Breast epithelium (tissue), 4 donors: ENCODE measurements around the gene SIDT2. TPM values are rescaled to one million over a fixed set of nuclear protein-coding genes. Genes with fewer than 3 reads are reported as not detected.

Experiments used
- DNase-seq, 2 donors: peaks; one replicate each; pipeline ENCODE4 v3.0.0-alpha.2; 2019; ENCODE audit warnings: low spot score in 2 of 2
- H3K27ac ChIP-seq, 2 donors: fragments of 200-600 bp; sonication (generic) in 1 of 2; one replicate each; pipeline ENCODE4 v1.5.1; 2016 to 2019; ENCODE audit warnings: mild to moderate bottlenecking in 1 of 2
- H3K27me3 ChIP-seq, 2 donors: fragments of 200-600 bp; sonication (generic) in 1 of 2; one replicate each; pipeline versions ENCODE4 v1.5.1 to v1.6.0; 2017 to 2019; ENCODE audit warnings: control low read depth in 1 of 2, mild to moderate bottlenecking in 1 of 2
- H3K36me3 ChIP-seq: fragments of 200-600 bp; one replicate; pipeline ENCODE4 v1.5.1; 2019
- H3K4me1 ChIP-seq, 2 donors: fragments of 200-600 bp; sonication (generic); one replicate each; pipeline ENCODE4 v1.5.1; 2016 to 2019; ENCODE audit warnings: control low read depth in 1 of 2
- H3K4me3 ChIP-seq, 3 donors: fragments of 200-600 bp; sonication (generic); 1 replicate in 2 of 3; 2 replicates in 1 of 3; pipeline ENCODE4 v1.5.1; 2016 to 2019; ENCODE audit warnings: mild to moderate bottlenecking in 3 of 3, moderate library complexity in 2 of 3
- H3K9me3 ChIP-seq, 2 donors: fragments of 200-600 bp; sonication (generic) in 1 of 2; one replicate each; pipeline ENCODE4 v1.5.1; 2016 to 2019; ENCODE audit warnings: control low read depth in 1 of 2
- POLR2A ChIP-seq: fragments of 450-650 bp; IDR thresholded peaks from one replicate; pipeline ENCODE4 v1.6.1; 2016; ENCODE audit warnings: antibody characterized with exemption, mild to moderate bottlenecking, moderate library complexity
- POLR2AphosphoS5 ChIP-seq, 3 donors: sonication (generic); formaldehyde crosslinking; IDR thresholded peaks; one replicate each; pipeline ENCODE4 v1.6.1; 2017; ENCODE audit warnings: antibody characterized with exemption in 3 of 3
- intact Hi-C: fragments of 100-400 bp; cut with DNase I; formaldehyde crosslinking; loops from one replicate; pipeline ENCODE4 v1.15.1; 2023; ENCODE audit warnings: low total_unique reads
- total RNA-seq, 3 donors: library from RNA; depleted of rRNA; stranded (reverse); fragments of >200 nt; gene quantifications; one replicate each; pipeline ENCODE4 v1.1.0, GENCODE V29; 2016
- TF ChIP-seq, protein P1 (sequence below), 3 donors: fragments of 450-650 bp; IDR thresholded peaks; one replicate each; pipeline ENCODE4 v1.5.1; 2016 to 2017; ENCODE audit warnings: antibody characterized with exemption in 3 of 3, mild to moderate bottlenecking in 3 of 3, moderate library complexity in 3 of 3

SIDT2 gene
- total RNA-seq, 3 donors from 2014 or later = 45.2 to 86.7 (median 49.5) TPM

DNA sequence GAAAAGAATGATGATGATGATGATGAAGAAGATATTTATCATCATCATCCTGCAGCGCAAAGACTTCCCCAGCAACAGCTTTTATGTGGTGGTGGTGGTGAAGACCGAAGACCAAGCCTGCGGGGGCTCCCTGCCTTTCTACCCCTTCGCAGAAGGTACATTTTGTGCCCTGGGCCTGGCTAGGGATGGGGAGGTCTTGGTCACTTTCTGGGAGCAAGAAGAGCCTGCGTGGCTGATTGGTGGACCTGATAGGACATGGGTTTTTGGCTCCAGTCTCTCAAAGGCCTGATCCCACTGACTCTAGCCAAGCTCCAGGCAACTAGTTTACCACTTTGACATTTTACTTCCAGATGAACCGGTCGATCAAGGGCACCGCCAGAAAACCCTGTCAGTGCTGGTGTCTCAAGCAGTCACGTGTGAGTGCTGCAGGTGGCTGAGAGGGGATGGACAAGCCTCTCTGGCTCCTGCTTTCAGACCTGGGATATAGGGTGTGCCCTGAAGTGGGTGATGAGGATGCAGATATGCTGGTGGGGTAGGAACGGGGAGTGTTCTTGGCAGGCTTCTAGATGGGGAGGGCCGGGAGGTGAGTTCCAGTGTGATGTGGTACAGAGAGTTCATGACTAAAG lies 5.3 kb downstream of the SIDT2 start:
- Histone ChIP-seq H3K4me1 (peaks cover 0 to 4% of the 10 kb centered on the region in 2 donors), H3K36me3 (no peaks in the 10 kb centered on the region), H3K27ac (no peak overlapping the region), H3K4me3 (no peak overlapping the region), H3K27me3 (no peaks in the 10 kb centered on the region), H3K9me3 (no peaks in the 10 kb centered on the region)
- intact Hi-C loops = no loop called here
- DNase-seq = peak; percentile 55 to 60
- TF ChIP-seq POLR2A (no peak), POLR2AphosphoS5 (IDR thresholded peaks at IDR 0.05) (no peak)
- TF ChIP-seq, protein P1, sequence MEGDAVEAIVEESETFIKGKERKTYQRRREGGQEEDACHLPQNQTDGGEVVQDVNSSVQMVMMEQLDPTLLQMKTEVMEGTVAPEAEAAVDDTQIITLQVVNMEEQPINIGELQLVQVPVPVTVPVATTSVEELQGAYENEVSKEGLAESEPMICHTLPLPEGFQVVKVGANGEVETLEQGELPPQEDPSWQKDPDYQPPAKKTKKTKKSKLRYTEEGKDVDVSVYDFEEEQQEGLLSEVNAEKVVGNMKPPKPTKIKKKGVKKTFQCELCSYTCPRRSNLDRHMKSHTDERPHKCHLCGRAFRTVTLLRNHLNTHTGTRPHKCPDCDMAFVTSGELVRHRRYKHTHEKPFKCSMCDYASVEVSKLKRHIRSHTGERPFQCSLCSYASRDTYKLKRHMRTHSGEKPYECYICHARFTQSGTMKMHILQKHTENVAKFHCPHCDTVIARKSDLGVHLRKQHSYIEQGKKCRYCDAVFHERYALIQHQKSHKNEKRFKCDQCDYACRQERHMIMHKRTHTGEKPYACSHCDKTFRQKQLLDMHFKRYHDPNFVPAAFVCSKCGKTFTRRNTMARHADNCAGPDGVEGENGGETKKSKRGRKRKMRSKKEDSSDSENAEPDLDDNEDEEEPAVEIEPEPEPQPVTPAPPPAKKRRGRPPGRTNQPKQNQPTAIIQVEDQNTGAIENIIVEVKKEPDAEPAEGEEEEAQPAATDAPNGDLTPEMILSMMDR (IDR thresholded peaks at IDR 0.05) = no peak

DNA sequence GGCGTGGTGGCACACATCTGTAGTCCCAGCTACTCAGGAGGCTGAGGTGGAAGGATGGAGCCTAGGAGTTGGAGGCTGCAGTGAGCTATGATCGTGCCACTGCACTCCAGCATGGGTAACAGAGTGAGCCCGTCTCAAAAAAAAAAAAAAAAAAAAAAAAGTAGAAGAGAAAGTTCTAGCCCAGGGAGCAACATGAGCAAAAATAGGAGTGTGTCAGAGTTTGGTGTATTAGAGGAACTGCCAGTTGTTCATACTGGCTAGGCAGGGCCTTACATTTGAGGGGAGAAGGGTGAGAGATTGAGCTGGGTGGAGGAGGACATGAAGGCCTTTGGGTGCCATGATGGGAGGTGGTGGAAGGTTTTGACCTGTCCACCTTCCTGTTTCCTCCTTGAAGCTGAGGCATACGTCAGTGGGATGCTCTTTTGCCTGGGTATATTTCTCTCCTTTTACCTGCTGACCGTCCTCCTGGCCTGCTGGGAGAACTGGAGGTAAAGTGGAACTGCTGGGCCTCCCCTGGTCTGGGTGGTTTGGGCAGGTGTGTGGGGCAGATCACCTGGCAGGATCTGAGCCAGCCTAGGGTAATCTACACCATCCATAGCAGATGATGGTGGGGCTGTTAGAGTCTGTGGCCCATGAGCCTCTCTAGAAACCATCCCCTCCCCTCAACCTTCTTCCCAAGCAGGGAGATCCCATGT lies 7.3 kb downstream of the SIDT2 start:
- H3K4me1 ChIP-seq = peaks cover 0 to 2% of the 10 kb centered on the region in 2 donors
- DNase-seq = peak; percentile 10 to 14
- no peaks in the 10 kb centered on the region for H3K36me3 ChIP-seq
- no peaks in the 10 kb centered on the region for H3K9me3 ChIP-seq
- H3K27me3 ChIP-seq = no peaks in the 10 kb centered on the region
- peak overlapping the region in 1 of 2 donors; percentile 44 for H3K27ac ChIP-seq
- intact Hi-C loops = no loop called here
- no peak overlapping the region for H3K4me3 ChIP-seq
- TF ChIP-seq, protein P1 (IDR thresholded peaks at IDR 0.05) = no peak
- no peak for TF ChIP-seq POLR2A

DNA sequence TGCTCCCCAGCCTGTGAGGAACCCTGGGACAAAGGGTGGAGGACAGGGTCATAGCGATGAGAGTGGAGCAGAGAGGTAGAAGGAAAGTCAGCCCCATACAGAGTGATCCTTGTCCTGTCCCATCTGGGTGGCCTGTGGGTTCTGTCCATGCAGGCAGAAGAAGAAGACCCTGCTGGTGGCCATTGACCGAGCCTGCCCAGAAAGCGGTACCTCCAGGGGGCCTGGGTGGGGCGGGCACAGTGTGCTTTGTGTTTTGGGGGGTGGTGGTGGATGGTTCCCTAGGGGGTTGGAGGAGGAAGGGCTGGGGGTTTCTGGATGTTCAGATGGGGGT lies 7.9 kb downstream of the SIDT2 start:
- Histone ChIP-seq H3K4me1 (no peaks in the 10 kb centered on the region), H3K36me3 (no peaks in the 10 kb centered on the region), H3K27me3 (no peaks in the 10 kb centered on the region), H3K27ac (peak overlapping the region in 1 of 2 donors; percentile 44), H3K9me3 (no peaks in the 10 kb centered on the region), H3K4me3 (no peak overlapping the region)
- TF ChIP-seq POLR2AphosphoS5 (IDR thresholded peaks at IDR 0.05) (no peak), POLR2A (no peak)
- TF ChIP-seq, protein P1 (IDR thresholded peaks at IDR 0.05) = no peak
- intact Hi-C loops = no loop called here
- peak; percentile 12 to 31 for DNase-seq

DNA sequence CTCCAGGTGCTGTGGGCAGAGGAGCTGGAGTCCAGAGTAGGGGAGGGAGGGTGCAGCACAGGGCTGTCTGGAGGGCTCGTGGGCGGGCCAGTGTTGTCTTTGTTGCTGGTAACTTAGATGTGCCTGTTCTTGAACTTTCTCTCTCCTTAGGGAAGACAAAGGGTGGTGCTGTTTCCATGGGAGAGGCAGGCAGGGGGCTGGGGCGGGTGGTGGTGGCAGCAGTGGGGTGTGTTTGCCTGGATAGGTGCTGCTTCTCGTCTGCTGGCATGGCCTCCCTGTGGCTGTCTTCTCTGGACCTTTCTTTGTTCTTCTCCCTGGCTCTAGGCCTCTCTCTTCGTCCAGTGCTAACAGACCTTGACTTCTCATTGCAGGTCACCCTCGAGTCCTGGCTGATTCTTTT lies 8.5 kb downstream of the SIDT2 start:
- H3K27ac ChIP-seq = peak overlapping the region in 1 of 2 donors; percentile 34

DNA sequence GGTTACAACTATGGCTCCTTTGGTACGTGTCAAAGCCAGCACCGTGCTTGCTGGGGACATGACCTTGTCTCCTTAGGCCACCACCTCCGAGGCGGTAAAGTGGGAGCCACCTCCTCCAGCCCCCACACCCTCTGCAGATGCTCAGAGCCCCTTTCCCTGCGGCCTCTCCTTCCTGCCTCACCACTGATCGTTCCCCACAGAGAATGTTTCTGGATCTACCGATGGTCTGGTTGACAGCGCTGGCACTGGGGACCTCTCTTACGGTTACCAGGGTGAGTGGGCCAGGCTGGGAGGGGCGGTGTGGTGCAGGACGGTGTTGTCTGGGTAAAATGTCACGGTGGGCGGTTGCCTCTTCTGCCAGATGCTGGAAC lies 8.9 kb downstream of the SIDT2 start:
- peak overlapping the region in 1 of 2 donors; percentile 34 for H3K27ac ChIP-seq
- intact Hi-C loops = no loop called here
- TF ChIP-seq POLR2AphosphoS5 (IDR thresholded peaks at IDR 0.05) (no peak), POLR2A (no peak)
- TF ChIP-seq, protein P1 (IDR thresholded peaks at IDR 0.05) = no peak
- no peaks in the 10 kb centered on the region for H3K9me3 ChIP-seq
- peak; percentile 14 to 25 for DNase-seq
- H3K4me3 ChIP-seq = no peak overlapping the region
- H3K4me1 ChIP-seq = no peaks in the 10 kb centered on the region
- H3K27me3 ChIP-seq = no peaks in the 10 kb centered on the region
- H3K36me3 ChIP-seq = no peaks in the 10 kb centered on the region

More for the DNA sequence above, 8.5 kb downstream of the SIDT2 start:
- intact Hi-C loops = no loop called here
- DNase-seq = peak; percentile 20 to 22
- Histone ChIP-seq H3K4me1 (no peaks in the 10 kb centered on the region), H3K36me3 (no peaks in the 10 kb centered on the region), H3K4me3 (no peak overlapping the region), H3K9me3 (no peaks in the 10 kb centered on the region), H3K27me3 (no peaks in the 10 kb centered on the region)
- TF ChIP-seq, protein P1 (IDR thresholded peaks at IDR 0.05) = no peak
- TF ChIP-seq POLR2AphosphoS5 (IDR thresholded peaks at IDR 0.05) (no peak), POLR2A (no peak)
